ENCODE measurements around the gene KRT37. TPM values are rescaled to one million over a fixed set of nuclear protein-coding genes. Genes with fewer than 3 reads are reported as not detected.
"Not testable (repeated sequence)": the region's sequence is repeated elsewhere in the genome, so short reads cannot be mapped to it uniquely, and the experiment has no call there.

The KRT37 gene
- total and polyA plus RNA-seq, 2 of the 13 experiments (the other 11 are each of a cell fraction or from before 2014, with no cell fraction given) = 0.69 TPM; not detected in 1

DNA sequence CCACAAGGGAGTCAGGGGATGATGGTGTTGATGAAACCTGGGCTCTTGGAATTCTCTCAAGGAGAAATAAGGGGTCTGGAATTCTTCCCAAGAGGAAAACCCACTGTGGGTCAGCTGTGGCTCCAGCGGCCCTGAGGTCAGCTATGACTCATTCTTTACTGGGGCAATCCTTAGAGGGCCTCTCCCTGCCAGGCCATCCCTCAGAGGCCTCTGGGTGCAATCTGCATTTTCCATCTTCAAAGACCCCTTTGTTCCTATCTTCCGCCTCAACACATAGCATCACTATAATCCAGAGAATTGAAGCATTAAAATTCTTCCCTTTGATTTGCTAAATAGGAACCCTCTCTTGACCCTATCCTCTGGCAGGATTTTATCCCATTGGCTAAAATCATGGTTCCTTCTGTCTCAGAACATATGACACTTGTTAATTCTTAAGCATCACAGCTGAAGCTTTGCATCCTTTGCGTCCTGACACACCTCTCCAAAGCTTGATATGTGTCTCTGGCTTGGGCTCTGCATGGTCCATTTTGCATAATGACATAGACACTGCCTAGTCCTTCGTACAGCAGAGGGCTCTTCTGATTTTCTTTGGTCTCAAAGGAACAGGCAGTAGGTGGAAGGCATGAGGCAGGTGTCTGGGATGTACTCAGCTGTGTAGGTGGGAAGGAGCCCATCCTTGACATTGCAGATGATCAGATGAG is 4.4 kb upstream of the KRT37 start:
- peak; percentile 35 for DNase-seq (ENCODE audit: low spot score)
- 28% methylated on average over 4 of the region's 4 CpGs for WGBS (ENCODE audit: low lambda C conversion rate)
- intact Hi-C loops (cut with micrococcal nuclease; ENCODE audit: unreplicated experiment) = no loop called here
- H3K27ac ChIP-seq (ENCODE audit: extremely low read length, insufficient read depth, low read length) = no peak overlapping the region
- H4K20me1 ChIP-seq (ENCODE audit: insufficient read depth, low read length) = no peaks in the 10 kb centered on the region
- in situ Hi-C loops (cut with HindIII; ENCODE audit: extremely low pct_ligation_motif_present, low pct_unique_long_range_greater_than_20kb) = no loop called here
- ChIA-PET POLR2A (no interaction called here), CTCF (ENCODE audit: low intra/inter-chr PET ratio, low total read pairs) (no interaction called here)
- H3K36me3 ChIP-seq (replicated peaks in 1 of 2; ENCODE audit: control insufficient read depth in 1 of 2, insufficient read depth in 2 of 2, low read length in 2 of 2) = no peaks in the 10 kb centered on the region
- H3K9me3 ChIP-seq (ENCODE audit: low read length) = no peaks in the 10 kb centered on the region
- ATAC-seq = no peak
- no peak overlapping the region for H3K4me3 ChIP-seq (replicated peaks in 1 of 3; ENCODE audit: insufficient read depth in 1 of 3, low read depth in 2 of 3, low read length in 3 of 3)
- H3K79me2 ChIP-seq (ENCODE audit: insufficient read depth, low read length) = no peaks in the 10 kb centered on the region
- H3K9ac ChIP-seq (ENCODE audit: insufficient read depth, low read depth, low read length) = no peak overlapping the region
- H3K4me1 ChIP-seq (ENCODE audit: insufficient read depth, low read length) = peaks cover 24% of the 10 kb centered on the region; the same call in 1 of the 2 replicates
- no peak overlapping the region for H3K4me2 ChIP-seq (ENCODE audit: low read depth, low read length)
- no peak for FAIRE-seq
- H3K27me3 ChIP-seq (ENCODE audit: control insufficient read depth in 1 of 2, insufficient read depth in 2 of 2, low read length in 2 of 2) = no peaks in the 10 kb centered on the region
- H2AFZ ChIP-seq (ENCODE audit: low read length) = no peak overlapping the region
- TF ChIP-seq ZSCAN9 (CRISPR knock-in tag; IDR thresholded peaks at IDR 0.05; ENCODE audit: borderline replicate concordance) = no peak
- TF ChIP-seq PPARG (CRISPR knock-in tag; conservative IDR thresholded peaks at IDR 0.05) = no peak
- TF ChIP-seq NR2F6 (IDR thresholded peaks at IDR 0.05) = peak; percentile 39; the same call in 1 of the 2 replicates
- 0 out of 2 replicates have a peak, but pooled peaks have one; percentile 9 for TF ChIP-seq NR2F6 (CRISPR knock-in tag; IDR thresholded peaks at IDR 0.05)
- peak; percentile 90 for TF ChIP-seq FOSL2 (CRISPR knock-in tag; IDR thresholded peaks at IDR 0.05)
- TF ChIP-seq, protein P1, sequence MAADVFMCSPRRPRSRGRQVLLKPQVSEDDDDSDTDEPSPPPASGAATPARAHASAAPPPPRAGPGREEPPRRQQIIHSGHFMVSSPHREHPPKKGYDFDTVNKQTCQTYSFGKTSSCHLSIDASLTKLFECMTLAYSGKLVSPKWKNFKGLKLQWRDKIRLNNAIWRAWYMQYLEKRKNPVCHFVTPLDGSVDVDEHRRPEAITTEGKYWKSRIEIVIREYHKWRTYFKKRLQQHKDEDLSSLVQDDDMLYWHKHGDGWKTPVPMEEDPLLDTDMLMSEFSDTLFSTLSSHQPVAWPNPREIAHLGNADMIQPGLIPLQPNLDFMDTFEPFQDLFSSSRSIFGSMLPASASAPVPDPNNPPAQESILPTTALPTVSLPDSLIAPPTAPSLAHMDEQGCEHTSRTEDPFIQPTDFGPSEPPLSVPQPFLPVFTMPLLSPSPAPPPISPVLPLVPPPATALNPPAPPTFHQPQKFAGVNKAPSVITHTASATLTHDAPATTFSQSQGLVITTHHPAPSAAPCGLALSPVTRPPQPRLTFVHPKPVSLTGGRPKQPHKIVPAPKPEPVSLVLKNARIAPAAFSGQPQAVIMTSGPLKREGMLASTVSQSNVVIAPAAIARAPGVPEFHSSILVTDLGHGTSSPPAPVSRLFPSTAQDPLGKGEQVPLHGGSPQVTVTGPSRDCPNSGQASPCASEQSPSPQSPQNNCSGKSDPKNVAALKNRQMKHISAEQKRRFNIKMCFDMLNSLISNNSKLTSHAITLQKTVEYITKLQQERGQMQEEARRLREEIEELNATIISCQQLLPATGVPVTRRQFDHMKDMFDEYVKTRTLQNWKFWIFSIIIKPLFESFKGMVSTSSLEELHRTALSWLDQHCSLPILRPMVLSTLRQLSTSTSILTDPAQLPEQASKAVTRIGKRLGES (CRISPR knock-in tag; IDR thresholded peaks at IDR 0.05; ENCODE audit: borderline replicate concordance) = no peak
- TF ChIP-seq, protein P2, sequence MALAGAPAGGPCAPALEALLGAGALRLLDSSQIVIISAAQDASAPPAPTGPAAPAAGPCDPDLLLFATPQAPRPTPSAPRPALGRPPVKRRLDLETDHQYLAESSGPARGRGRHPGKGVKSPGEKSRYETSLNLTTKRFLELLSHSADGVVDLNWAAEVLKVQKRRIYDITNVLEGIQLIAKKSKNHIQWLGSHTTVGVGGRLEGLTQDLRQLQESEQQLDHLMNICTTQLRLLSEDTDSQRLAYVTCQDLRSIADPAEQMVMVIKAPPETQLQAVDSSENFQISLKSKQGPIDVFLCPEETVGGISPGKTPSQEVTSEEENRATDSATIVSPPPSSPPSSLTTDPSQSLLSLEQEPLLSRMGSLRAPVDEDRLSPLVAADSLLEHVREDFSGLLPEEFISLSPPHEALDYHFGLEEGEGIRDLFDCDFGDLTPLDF (CRISPR knock-in tag; IDR thresholded peaks at IDR 0.05) = no peak
- BruUV-seq (replicated peaks) = no TSS peak

DNA sequence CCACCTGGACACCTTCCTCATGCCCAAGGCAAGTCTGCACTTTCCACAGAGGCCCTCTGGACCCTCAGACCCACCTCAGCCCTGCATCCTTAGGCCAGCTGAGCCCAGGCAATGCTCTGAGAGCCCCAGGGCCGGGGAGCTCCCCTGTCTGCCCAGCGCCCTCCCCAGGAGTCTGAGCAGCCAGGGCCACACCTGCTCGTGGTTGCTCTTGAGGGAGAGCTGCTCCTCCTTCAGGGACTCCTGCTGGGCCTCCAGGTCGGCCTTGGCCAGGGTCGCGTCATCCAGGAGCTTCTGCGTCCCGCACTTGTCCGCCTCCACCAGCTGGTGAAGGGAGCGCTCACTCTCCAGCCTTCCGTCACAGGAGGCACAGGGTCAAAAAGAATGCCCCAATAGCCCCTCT is 1.8 kb downstream of the KRT37 start:
- BruUV-seq (replicated peaks); ATAC-seq; H3K27me3 ChIP-seq (ENCODE audit: control insufficient read depth in 1 of 2, insufficient read depth in 2 of 2, low read length in 2 of 2); DNase-seq (ENCODE audit: low spot score); H4K20me1 ChIP-seq (ENCODE audit: insufficient read depth, low read length); POLR2A ChIA-PET; H3K9me3 ChIP-seq (ENCODE audit: low read length); H3K9ac ChIP-seq (ENCODE audit: insufficient read depth, low read depth, low read length); H3K27ac ChIP-seq (ENCODE audit: extremely low read length, insufficient read depth, low read length); H3K4me2 ChIP-seq (ENCODE audit: low read depth, low read length); in situ Hi-C loops (cut with HindIII; ENCODE audit: extremely low pct_ligation_motif_present, low pct_unique_long_range_greater_than_20kb); H2AFZ ChIP-seq (ENCODE audit: low read length); H3K79me2 ChIP-seq (ENCODE audit: insufficient read depth, low read length); CTCF ChIA-PET (ENCODE audit: low intra/inter-chr PET ratio, low total read pairs); FAIRE-seq; H3K36me3 ChIP-seq (replicated peaks in 1 of 2; ENCODE audit: control insufficient read depth in 1 of 2, insufficient read depth in 2 of 2, low read length in 2 of 2); intact Hi-C loops (cut with micrococcal nuclease; ENCODE audit: unreplicated experiment); H3K4me3 ChIP-seq (replicated peaks in 1 of 3; ENCODE audit: insufficient read depth in 1 of 3, low read depth in 2 of 3, low read length in 3 of 3): not testable (repeated sequence)
- H3K4me1 ChIP-seq (ENCODE audit: insufficient read depth, low read length) = peaks cover 24% of the 10 kb centered on the region
- WGBS (ENCODE audit: low lambda C conversion rate) = 82% methylated on average over 9 of the region's 11 CpGs

Data from HepG2 (cell line).